KOPT-K1 (cell line): ENCODE data around the gene PEX13.
"Not testable (repeated sequence)": the region's sequence is repeated elsewhere in the genome, so short reads cannot be mapped to it uniquely, and the experiment has no call there.

Experiments
- H3K27ac ChIP-seq: fragments of 200-600 bp; sonication (generic); 2 replicates; pipeline ENCODE4 v1.5.1; 2016; ENCODE audit warnings: antibody characterized with exemption, mild to moderate bottlenecking, low read depth, low read length; ENCODE audit not compliant: poor library complexity, severe bottlenecking
- H3K36me3 ChIP-seq: fragments of 200-600 bp; sonication (generic); 2 replicates; pipeline ENCODE4 v1.5.1; 2017; ENCODE audit warnings: antibody characterized with exemption, mild to moderate bottlenecking, low read length, moderate library complexity; ENCODE audit not compliant: insufficient read depth
- H3K9me3 ChIP-seq: fragments of 200-600 bp; sonication (generic); 2 replicates; pipeline ENCODE4 v1.5.1; 2017; ENCODE audit warnings: antibody characterized with exemption, low read length, mild to moderate bottlenecking; ENCODE audit not compliant: insufficient read depth, poor library complexity, severe bottlenecking

The PEX13 gene

GRCh38 chr2:60991644-60992043, 25.9 kb upstream of the PEX13 start:
- H3K27ac ChIP-seq, result no peak overlapping the region

DNA sequence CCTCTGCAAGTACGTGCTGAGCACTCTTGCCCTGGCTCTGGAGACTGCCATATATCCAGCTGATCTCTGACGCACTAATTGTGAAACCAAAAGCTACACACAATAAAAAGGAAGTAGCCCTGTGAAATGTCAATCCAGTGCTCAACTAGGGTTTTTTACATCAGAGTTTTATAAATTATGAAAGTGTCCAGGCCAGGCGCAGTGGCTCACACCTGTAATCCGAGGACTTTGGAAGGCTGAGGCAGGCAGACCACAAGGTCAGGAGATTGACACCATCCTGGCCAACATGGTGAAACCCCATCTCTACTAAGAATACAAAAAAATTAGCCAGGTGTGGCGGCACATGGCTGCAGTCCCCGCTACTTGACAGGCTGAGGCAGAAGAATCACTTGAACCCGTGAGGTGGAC, 24.5 kb upstream of the PEX13 start:
- Histone ChIP-seq H3K27ac (no peak overlapping the region), H3K9me3 (peaks cover 22% of the 10 kb centered on the region), H3K36me3 (no peaks in the 10 kb centered on the region)

More at GRCh38 chr2:60991644-60992043, 25.9 kb upstream of the PEX13 start:
- Histone ChIP-seq H3K9me3 (peaks cover 22% of the 10 kb centered on the region), H3K36me3 (no peaks in the 10 kb centered on the region)

- H3K9me3 ChIP-seq, result peaks cover 22% of the 10 kb centered on the region
- H3K27ac ChIP-seq, result no peak overlapping the region
Measured at GRCh38 chr2:60994131-60994530, 23.4 kb upstream of the PEX13 start.

GRCh38 chr2:60998628-60999545, 18.6 kb upstream of the PEX13 start:
- no peak overlapping the region for H3K27ac ChIP-seq

More at GRCh38 chr2:60994131-60994530, 23.4 kb upstream of the PEX13 start:
- H3K36me3 ChIP-seq, result no peaks in the 10 kb centered on the region

GRCh38 chr2:61005736-61006135, 11.8 kb upstream of the PEX13 start:
- H3K27ac ChIP-seq, result no peak overlapping the region
- no peaks in the 10 kb centered on the region for H3K9me3 ChIP-seq
- H3K36me3 ChIP-seq, result peaks cover 8% of the 10 kb centered on the region; the same call in 1 of the 2 replicates

More at GRCh38 chr2:60998628-60999545, 18.6 kb upstream of the PEX13 start:
- no peaks in the 10 kb centered on the region for H3K9me3 ChIP-seq
- no peaks in the 10 kb centered on the region for H3K36me3 ChIP-seq

DNA sequence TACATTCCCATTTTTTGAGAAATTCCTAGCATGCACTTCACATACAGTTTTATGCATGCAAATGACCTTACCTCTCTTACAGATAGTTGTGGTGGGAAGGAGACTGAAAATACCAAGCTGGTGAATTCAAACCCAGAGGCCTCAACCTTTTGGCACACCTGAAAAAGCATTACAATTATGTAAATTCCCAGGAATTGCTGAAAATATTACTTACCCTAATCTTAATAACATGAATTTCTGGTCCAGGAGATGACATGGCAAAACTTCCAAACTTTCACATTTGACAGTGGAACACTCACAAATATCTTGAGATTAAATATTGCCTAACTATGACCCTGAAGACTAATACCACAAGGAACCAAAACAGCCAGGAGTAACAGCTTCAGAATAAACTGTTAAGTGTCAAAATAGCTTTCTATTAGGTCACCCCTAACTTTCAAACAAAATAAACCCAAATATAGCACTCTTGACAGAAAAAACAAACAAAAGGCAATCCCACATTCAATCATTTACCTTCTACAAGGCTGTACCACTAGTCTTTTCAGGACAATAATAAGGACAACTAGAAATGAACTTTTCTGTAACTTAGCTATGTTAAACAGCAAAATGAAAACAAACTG, 10.9 kb upstream of the PEX13 start:
- Histone ChIP-seq H3K27ac (no peak overlapping the region), H3K9me3 (no peaks in the 10 kb centered on the region), H3K36me3 (peaks cover 11% of the 10 kb centered on the region; the same call in 1 of the 2 replicates)

DNA sequence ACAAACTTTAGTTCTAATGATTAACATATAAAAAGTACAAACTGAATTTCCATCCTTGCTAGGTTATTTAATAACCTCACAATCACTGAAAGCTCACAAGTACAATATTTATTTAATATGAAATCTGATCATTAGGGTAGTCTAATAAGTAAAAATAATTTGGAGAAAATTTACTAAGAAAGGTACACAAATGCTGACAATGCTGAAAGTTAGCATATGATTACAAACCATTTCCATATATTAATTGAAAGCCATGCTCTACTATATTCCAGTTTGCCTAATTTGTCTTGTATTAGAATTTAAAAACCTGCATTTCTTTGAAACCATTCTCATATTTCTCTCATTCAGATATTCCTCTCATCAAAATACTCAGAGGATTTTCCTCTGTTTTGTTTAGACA, 8.2 kb upstream of the PEX13 start:
- Histone ChIP-seq H3K27ac (no peak overlapping the region), H3K9me3 (no peaks in the 10 kb centered on the region), H3K36me3 (peaks cover 11% of the 10 kb centered on the region; the same call in 1 of the 2 replicates)

- Histone ChIP-seq H3K9me3 (no peaks in the 10 kb centered on the region), H3K36me3 (peaks cover 11% of the 10 kb centered on the region; the same call in 1 of the 2 replicates), H3K27ac (no peak overlapping the region)
Measured at GRCh38 chr2:61011678-61012077, 5.8 kb upstream of the PEX13 start.

DNA sequence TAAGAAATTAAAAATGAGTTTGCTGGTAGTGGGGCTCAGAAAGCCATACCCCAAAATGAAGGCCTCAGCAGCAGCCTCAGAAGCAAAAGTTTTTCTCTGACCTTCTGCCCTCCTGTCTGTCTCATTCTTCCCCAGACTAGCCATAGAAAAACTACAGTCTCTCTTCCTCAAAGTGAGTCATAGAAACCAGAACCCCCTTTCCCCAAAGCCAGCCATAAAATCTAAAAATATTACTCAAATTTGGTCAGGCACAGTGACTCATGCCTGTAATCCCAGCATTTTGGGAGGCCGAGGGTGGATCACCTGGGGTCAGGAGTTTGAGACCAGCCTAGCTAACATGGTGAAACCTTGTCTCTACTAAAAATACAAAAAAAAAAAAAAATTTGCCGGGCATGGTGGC, 5.2 kb upstream of the PEX13 start:
- H3K27ac ChIP-seq, result not testable (repeated sequence)
- H3K36me3 ChIP-seq, result peaks cover 11% of the 10 kb centered on the region; the same call in 1 of the 2 replicates

DNA sequence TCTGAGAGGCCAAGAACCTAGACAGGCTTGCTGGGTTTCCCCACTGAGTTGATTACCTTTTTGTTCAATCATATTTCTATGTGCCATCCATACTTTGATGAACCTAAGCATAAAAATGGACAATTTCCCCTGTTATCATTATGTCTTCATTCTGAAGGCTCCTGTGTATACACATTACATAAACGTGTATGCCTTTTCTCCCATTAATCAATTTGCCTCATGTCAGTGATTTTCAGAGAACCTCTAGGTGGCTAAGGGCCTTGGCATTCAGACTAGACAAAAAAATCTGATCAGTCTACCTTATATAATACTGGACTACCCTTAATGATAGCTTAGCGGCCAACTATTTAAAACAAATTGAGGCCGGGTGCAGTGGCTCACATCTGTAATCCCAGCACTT, 4.1 kb upstream of the PEX13 start:
- Histone ChIP-seq H3K36me3 (peaks cover 11% of the 10 kb centered on the region; the same call in 1 of the 2 replicates), H3K27ac (no peak overlapping the region), H3K9me3 (no peaks in the 10 kb centered on the region)

More for the DNA sequence above, 5.2 kb upstream of the PEX13 start:
- not testable (repeated sequence) for H3K9me3 ChIP-seq

GRCh38 chr2:61014763-61015162, 2.8 kb upstream of the PEX13 start:
- no peak overlapping the region for H3K27ac ChIP-seq
- H3K9me3 ChIP-seq, result no peaks in the 10 kb centered on the region
- peaks cover 11% of the 10 kb centered on the region; the same call in 1 of the 2 replicates for H3K36me3 ChIP-seq

DNA sequence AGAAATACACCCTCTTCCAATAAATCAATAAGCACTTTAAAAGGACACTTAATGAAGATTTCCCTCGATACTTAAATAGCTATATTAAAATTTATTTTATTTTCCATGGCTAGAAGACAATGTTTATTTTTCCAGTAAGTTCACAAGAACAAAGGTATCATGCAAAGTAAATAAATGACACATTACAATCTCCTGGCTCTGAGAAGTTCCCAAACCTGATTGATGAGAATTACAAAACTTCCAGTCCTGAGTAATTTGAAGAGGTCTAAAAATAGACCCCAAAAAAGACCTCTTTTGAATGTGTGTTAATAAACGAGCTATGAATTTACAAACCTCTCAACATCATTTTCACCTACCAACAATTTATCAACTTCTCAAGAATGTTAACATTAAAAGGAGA, 1.5 kb upstream of the PEX13 start:
- peaks cover 7% of the 10 kb centered on the region for H3K36me3 ChIP-seq
- H3K9me3 ChIP-seq, result no peaks in the 10 kb centered on the region
- no peak overlapping the region for H3K27ac ChIP-seq

DNA sequence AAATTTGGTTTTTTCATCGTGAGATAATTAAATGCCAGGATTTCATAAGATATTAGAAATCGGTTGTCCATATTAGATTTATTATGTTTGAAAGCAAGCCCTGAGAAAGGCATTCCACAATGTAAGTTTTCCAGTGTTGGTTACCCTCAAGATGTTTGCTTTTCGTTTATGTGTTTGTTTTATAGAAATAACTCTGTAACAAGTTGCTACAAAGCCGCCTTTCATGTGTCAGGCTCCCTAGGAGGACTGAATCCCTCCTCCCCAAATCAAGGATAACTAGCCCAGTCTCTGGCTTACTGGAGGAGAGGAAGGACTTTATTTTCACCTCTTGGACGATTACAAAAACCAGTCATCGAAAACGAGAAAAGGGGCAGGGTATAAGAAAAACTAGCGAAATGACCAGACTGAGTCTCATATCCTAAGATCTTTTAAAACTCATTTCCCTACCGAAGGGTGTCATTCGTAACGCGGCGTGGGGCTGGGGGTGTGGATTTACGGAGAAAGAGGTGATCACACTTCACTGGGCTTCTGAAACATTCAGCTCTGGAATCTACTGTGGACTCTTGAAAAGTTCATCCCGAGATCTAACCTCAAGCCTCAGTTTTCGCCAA, 1.0 kb upstream of the PEX13 start:
- Histone ChIP-seq H3K9me3 (peaks cover 3% of the 10 kb centered on the region), H3K36me3 (peaks cover 9% of the 10 kb centered on the region), H3K27ac (peak overlapping the region; percentile 86)

- H3K9me3 ChIP-seq, result peaks cover 9% of the 10 kb centered on the region
- H3K36me3 ChIP-seq, result peaks cover 11% of the 10 kb centered on the region
- H3K27ac ChIP-seq, result peak overlapping the region; percentile 86
Measured at GRCh38 chr2:61017003-61017555, 441 bp upstream of the PEX13 start.

- peak overlapping the region; percentile 86 for H3K27ac ChIP-seq
Measured at GRCh38 chr2:61018318-61018755, 817 bp downstream of the PEX13 start.

More at GRCh38 chr2:61018318-61018755, 817 bp downstream of the PEX13 start:
- H3K9me3 ChIP-seq, result peaks cover 16% of the 10 kb centered on the region
- peaks cover 24% of the 10 kb centered on the region for H3K36me3 ChIP-seq
